Endothelial cell (in vitro differentiated cells): ENCODE data around the gene GLYR1. TPM values are rescaled to one million over a fixed set of nuclear protein-coding genes. Genes with fewer than 3 reads are reported as not detected.

Source experiments
- DNase-seq: peaks from one replicate; pipeline ENCODE4 v3.0.0; 2021; ENCODE audit warnings: low spot score
- H3K27ac Mint-ChIP-seq: one replicate; pipeline ENCODE4 v1.8.0; 2021; ENCODE audit warnings: mixed read lengths, inconsistent platforms; ENCODE audit not compliant: unreplicated experiment
- H3K27me3 Mint-ChIP-seq: one replicate; pipeline ENCODE4 v1.8.0; 2021; ENCODE audit warnings: mild to moderate bottlenecking, moderate library complexity, mixed read lengths, inconsistent platforms; ENCODE audit not compliant: unreplicated experiment
- H3K36me3 Mint-ChIP-seq: one replicate; pipeline ENCODE4 v1.8.0; 2021; ENCODE audit warnings: mild to moderate bottlenecking, low read depth, mixed read lengths, inconsistent platforms; ENCODE audit not compliant: unreplicated experiment
- H3K4me1 Mint-ChIP-seq: one replicate; pipeline ENCODE4 v1.8.0; 2021; ENCODE audit warnings: mild to moderate bottlenecking, mixed read lengths, inconsistent platforms; ENCODE audit not compliant: unreplicated experiment
- H3K4me3 Mint-ChIP-seq: one replicate; pipeline ENCODE4 v1.8.0; 2021; ENCODE audit warnings: mild to moderate bottlenecking, mixed read lengths, inconsistent platforms; ENCODE audit not compliant: unreplicated experiment
- H3K9me3 Mint-ChIP-seq: one replicate; pipeline ENCODE4 v1.8.0; 2021; ENCODE audit warnings: mixed read lengths, inconsistent platforms; ENCODE audit not compliant: unreplicated experiment
- CTCF ChIP-seq: fragments of 200-600 bp; sonication (generic); IDR thresholded peaks from one replicate; pipeline ENCODE4 v1.5.0; 2021; ENCODE audit warnings: antibody characterized with exemption; ENCODE audit not compliant: unreplicated experiment
- total RNA-seq: library from RNA; stranded (reverse); fragmentation: NEBNext Ultra II Directional; extraction: Animal tissue kit (Norgen Biotek cat#: 25700); gene quantifications from one replicate; pipeline ENCODE4 v1.2.1, GENCODE V29; 2021; ENCODE audit not compliant: unreplicated experiment

Gene GLYR1
- total RNA-seq, 1 donor from 2014 or later: 111 TPM

- Mint-ChIP-seq H3K27ac (no peak overlapping the region), H3K4me3 (no peak overlapping the region), H3K27me3 (peaks cover 1% of the 10 kb centered on the region), H3K9me3 (no peaks in the 10 kb centered on the region), H3K36me3 (peaks cover 31% of the 10 kb centered on the region), H3K4me1 (peaks cover 10% of the 10 kb centered on the region)
- DNase-seq: no peak
- TF ChIP-seq CTCF: no peak
Measured at GRCh38 chr16:4855804-4856203, 8.7 kb upstream of the GLYR1 start.

- Mint-ChIP-seq H3K27ac (no peak overlapping the region), H3K27me3 (peaks cover 1% of the 10 kb centered on the region), H3K4me1 (peaks cover 10% of the 10 kb centered on the region), H3K4me3 (no peak overlapping the region), H3K36me3 (peaks cover 28% of the 10 kb centered on the region), H3K9me3 (no peaks in the 10 kb centered on the region)
- DNase-seq: no peak
- no peak for TF ChIP-seq CTCF
Measured at GRCh38 chr16:4855371-4855770, 8.3 kb upstream of the GLYR1 start.

GRCh38 chr16:4852221-4852872 lies 5.3 kb upstream of the GLYR1 start:
- DNase-seq: no peak
- Mint-ChIP-seq H3K9me3 (no peaks in the 10 kb centered on the region), H3K4me1 (peaks cover 26% of the 10 kb centered on the region), H3K36me3 (peaks cover 10% of the 10 kb centered on the region), H3K27ac (no peak overlapping the region), H3K4me3 (no peak overlapping the region), H3K27me3 (no peaks in the 10 kb centered on the region)
- no peak for TF ChIP-seq CTCF

GRCh38 chr16:4850211-4850610 lies 3.1 kb upstream of the GLYR1 start:
- no peaks in the 10 kb centered on the region for H3K9me3 Mint-ChIP-seq
- no peak for TF ChIP-seq CTCF
- no peak overlapping the region for H3K4me3 Mint-ChIP-seq
- peaks cover 7% of the 10 kb centered on the region for H3K36me3 Mint-ChIP-seq
- H3K4me1 Mint-ChIP-seq: peaks cover 37% of the 10 kb centered on the region
- H3K27me3 Mint-ChIP-seq: peaks cover 6% of the 10 kb centered on the region
- no peak overlapping the region for H3K27ac Mint-ChIP-seq
- no peak for DNase-seq

GRCh38 chr16:4847774-4848587 lies 893 bp upstream of the GLYR1 start:
- Mint-ChIP-seq H3K4me3 (peak overlapping the region; percentile 95), H3K27ac (peak overlapping the region; percentile 53), H3K36me3 (peaks cover 3% of the 10 kb centered on the region), H3K9me3 (no peaks in the 10 kb centered on the region), H3K4me1 (peaks cover 38% of the 10 kb centered on the region), H3K27me3 (peaks cover 6% of the 10 kb centered on the region)
- no peak for TF ChIP-seq CTCF
- DNase-seq: peak; percentile 49
